Peyer's patch (tissue), 4 donors: ENCODE data around the gene NPHP1.

Experiments
- CTCF ChIP-seq, 6 experiments: fragments of 450-650 bp in 4 of 6; fragments of 200-600 bp in 2 of 6; sonication (generic) in 1 of 6; IDR thresholded peaks; one replicate each; pipeline ENCODE4 v1.5.1; 2017 to 2019; ENCODE audit warnings: antibody characterized with exemption in 6 of 6, mild to moderate bottlenecking in 3 of 6, moderate library complexity in 1 of 6
- POLR2A ChIP-seq, 2 donors: fragments of 450-650 bp; IDR thresholded peaks; one replicate each; pipeline ENCODE4 v1.5.1; 2017; ENCODE audit warnings: antibody characterized with exemption in 2 of 2, mild to moderate bottlenecking in 2 of 2, moderate library complexity in 2 of 2

DNA sequence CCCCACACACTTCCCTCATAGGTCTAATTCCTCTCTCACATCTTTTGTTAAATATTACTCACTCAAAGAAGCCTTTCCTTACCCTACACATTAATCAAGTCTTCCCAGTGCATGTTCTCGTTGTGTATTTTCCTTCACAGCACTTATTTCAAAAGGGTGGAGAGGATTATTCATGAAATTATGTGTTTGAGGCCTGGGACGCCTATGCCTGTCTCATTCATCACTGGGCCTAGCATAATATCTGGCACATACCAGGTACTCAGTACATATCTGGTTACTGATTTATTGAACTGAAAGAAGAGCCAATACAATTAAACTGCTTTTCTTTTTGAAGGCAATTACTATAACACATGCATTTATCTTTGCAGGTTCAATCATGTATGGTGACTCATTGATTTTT, 74.1 kb downstream of the NPHP1 start:
- TF ChIP-seq CTCF (IDR thresholded peaks at IDR 0.05) (no peak), POLR2A (IDR thresholded peaks at IDR 0.05) (no peak)
